ENCODE data around the gene ZNF182. TPM values are rescaled to one million over a fixed set of nuclear protein-coding genes. Genes with fewer than 3 reads are reported as not detected.

The ZNF182 gene
- total and polyA plus RNA-seq, 4 donors = 0.97 to 3.1 (median 2.2) TPM

- no peaks in the 10 kb centered on the region for H3K27me3 ChIP-seq (ENCODE audit: control insufficient read depth in 4 of 4, insufficient read depth in 4 of 4, low read length in 3 of 4)
- H3K9me3 ChIP-seq (ENCODE audit: control insufficient read depth in 4 of 4, low read length in 3 of 4) = peaks cover 0 to 3% (median 0%) of the 10 kb centered on the region in 4 donors
- WGBS = 58% methylated on average over 7 of the region's 7 CpGs
- H3K9ac ChIP-seq (ENCODE audit: low read depth in 1 of 2, low read length in 2 of 2) = peak overlapping the region in 1 of 2 donors; percentile 39
- H3K36me3 ChIP-seq (ENCODE audit: control insufficient read depth in 4 of 4, insufficient read depth in 3 of 4, low read depth in 1 of 4, low read length in 3 of 4) = peaks cover 0 to 3% (median 0%) of the 10 kb centered on the region in 4 donors
- H3K4me3 ChIP-seq (ENCODE audit: low read depth in 1 of 3, low read length in 3 of 3) = peak overlapping the region in 1 of 3 donors; percentile 77
- H3K27ac ChIP-seq (ENCODE audit: low read depth in 1 of 2, low read length in 2 of 2) = no peak overlapping the region
- no peak for DNase-seq (ENCODE audit: low spot score)
- H3K4me1 ChIP-seq (ENCODE audit: control insufficient read depth in 4 of 4, insufficient read depth in 4 of 4, low read length in 3 of 4) = peaks cover 0 to 6% (median 0%) of the 10 kb centered on the region in 4 donors
- no peak for TF ChIP-seq JUND (IDR thresholded peaks at IDR 0.05)
- no peak for TF ChIP-seq YY1 (IDR thresholded peaks at IDR 0.05)
- TF ChIP-seq FOXA1 (IDR thresholded peaks at IDR 0.05) = no peak
- TF ChIP-seq REST (IDR thresholded peaks at IDR 0.05) = no peak
- TF ChIP-seq ZBTB33 (IDR thresholded peaks at IDR 0.05) = no peak
- no peak for TF ChIP-seq RAD21 (IDR thresholded peaks at IDR 0.05)
- TF ChIP-seq CTCF (IDR thresholded peaks at IDR 0.05; ENCODE audit: low read depth, low read length, missing input control) = no peak
- TF ChIP-seq HNF4G (IDR thresholded peaks at IDR 0.05) = no peak
- TF ChIP-seq SP1 (IDR thresholded peaks at IDR 0.05) = no peak
- no peak for TF ChIP-seq GABPA (IDR thresholded peaks at IDR 0.05 in 1 of 2, conservative IDR thresholded peaks at IDR 0.05 in 1 of 2)
- TF ChIP-seq ATF3 (IDR thresholded peaks at IDR 0.05) = no peak
- no peak for TF ChIP-seq HNF4A (conservative IDR thresholded peaks at IDR 0.05)
- TF ChIP-seq TAF1 (conservative IDR thresholded peaks at IDR 0.05) = no peak
- no peak for TF ChIP-seq EGR1 (IDR thresholded peaks at IDR 0.05; ENCODE audit: low read depth in 2 of 2)
Observed at GRCh38 chrX:48002929-48003328, 860 bp downstream of the ZNF182 start.

GRCh38 chrX:48002319-48002718, 1.5 kb downstream of the ZNF182 start:
- Histone ChIP-seq H3K4me1 (ENCODE audit: control insufficient read depth in 4 of 4, insufficient read depth in 4 of 4, low read length in 3 of 4) (peaks cover 0 to 6% (median 0%) of the 10 kb centered on the region in 4 donors), H3K4me3 (ENCODE audit: low read depth in 1 of 3, low read length in 3 of 3) (no peak overlapping the region), H3K36me3 (ENCODE audit: control insufficient read depth in 4 of 4, insufficient read depth in 3 of 4, low read depth in 1 of 4, low read length in 3 of 4) (peaks cover 0 to 3% (median 0%) of the 10 kb centered on the region in 4 donors), H3K27me3 (ENCODE audit: control insufficient read depth in 4 of 4, insufficient read depth in 4 of 4, low read length in 3 of 4) (no peaks in the 10 kb centered on the region), H3K9ac (ENCODE audit: low read depth in 1 of 2, low read length in 2 of 2) (no peak overlapping the region), H3K9me3 (ENCODE audit: control insufficient read depth in 4 of 4, low read length in 3 of 4) (peaks cover 0 to 3% (median 0%) of the 10 kb centered on the region in 4 donors), H3K27ac (ENCODE audit: low read depth in 1 of 2, low read length in 2 of 2) (no peak overlapping the region)
- 82% methylated on average over 3 of the region's 3 CpGs for WGBS
- TF ChIP-seq GABPA (IDR thresholded peaks at IDR 0.05 in 1 of 2, conservative IDR thresholded peaks at IDR 0.05 in 1 of 2) (no peak), SP1 (IDR thresholded peaks at IDR 0.05) (no peak), RXRA (IDR thresholded peaks at IDR 0.05) (no peak), ATF3 (IDR thresholded peaks at IDR 0.05) (no peak), FOXA1 (IDR thresholded peaks at IDR 0.05) (no peak), CTCF (IDR thresholded peaks at IDR 0.05; ENCODE audit: low read depth, low read length, missing input control) (no peak), MAX (IDR thresholded peaks at IDR 0.05) (no peak), HNF4A (conservative IDR thresholded peaks at IDR 0.05) (no peak)
- no peak for DNase-seq (ENCODE audit: low spot score)
